Spleen (tissue), 11 donors: ENCODE results near the gene ZNF502. TPM values are rescaled to one million over a fixed set of nuclear protein-coding genes. Genes with fewer than 3 reads are reported as not detected.

Experiments used
- DNase-seq: peaks from one replicate; pipeline ENCODE4 v3.0.0-alpha.2; 2020
- H3K27ac ChIP-seq, 8 donors: fragments of 200-600 bp; sonication (generic) in 7 of 8; 1 replicate in 4 of 8; 2 replicates in 4 of 8; pipeline versions ENCODE4 v1.5.0 to v1.8.0; 2016 to 2021; ENCODE audit warnings: inconsistent platforms in 4 of 8, mild to moderate bottlenecking in 4 of 8, moderate library complexity in 1 of 8
- H3K27me3 ChIP-seq, 7 donors: fragments of 200-600 bp; sonication (generic) in 6 of 7; replicated peaks in 1 of 7; 1 replicate in 4 of 7; 2 replicates in 3 of 7; pipeline versions ENCODE4 v1.5.0 to v1.8.0; 2016 to 2021; ENCODE audit warnings: inconsistent platforms in 3 of 7, mild to moderate bottlenecking in 1 of 7
- H3K36me3 ChIP-seq, 6 donors: fragments of 200-600 bp; sonication (generic) in 5 of 6; 1 replicate in 4 of 6; 2 replicates in 2 of 6; pipeline versions ENCODE4 v1.5.0 to v1.8.0; 2016 to 2021; ENCODE audit warnings: inconsistent platforms in 2 of 6
- H3K4me1 ChIP-seq, 6 donors: fragments of 200-600 bp; sonication (generic) in 5 of 6; 1 replicate in 3 of 6; 2 replicates in 3 of 6; pipeline versions ENCODE4 v1.5.0 to v1.8.0; 2016 to 2021; ENCODE audit warnings: inconsistent platforms in 3 of 6
- H3K4me3 ChIP-seq, 8 donors: fragments of 200-600 bp; sonication (generic) in 7 of 8; 1 replicate in 4 of 8; 2 replicates in 4 of 8; pipeline versions ENCODE4 v1.5.0 to v1.8.0; 2016 to 2021; ENCODE audit warnings: inconsistent platforms in 4 of 8, mild to moderate bottlenecking in 4 of 8, moderate library complexity in 2 of 8
- H3K9me3 ChIP-seq, 8 donors: fragments of 200-600 bp; sonication (generic) in 7 of 8; 1 replicate in 4 of 8; 2 replicates in 4 of 8; pipeline versions ENCODE4 v1.5.0 to v1.8.0; 2016 to 2021; ENCODE audit warnings: inconsistent platforms in 4 of 8
- CTCF ChIP-seq, 11 experiments: fragments of 200-600 bp in 7 of 11; fragments of 450-650 bp in 4 of 11; sonication (generic) in 4 of 11; IDR thresholded peaks in 8 of 11; conservative IDR thresholded peaks in 3 of 11; 1 replicate in 7 of 11; 2 replicates in 4 of 11; pipeline versions ENCODE4 v1.4.0 to v1.8.0; 2016 to 2021; ENCODE audit warnings: antibody characterized with exemption in 11 of 11, inconsistent platforms in 4 of 11, mild to moderate bottlenecking in 1 of 11
- POLR2A ChIP-seq, 3 donors: fragments of 450-650 bp; IDR thresholded peaks; one replicate each; pipeline ENCODE4 v1.5.1; 2017; ENCODE audit warnings: antibody characterized with exemption in 3 of 3, mild to moderate bottlenecking in 1 of 3
- POLR2AphosphoS5 ChIP-seq, 3 donors: sonication (generic); formaldehyde crosslinking; IDR thresholded peaks; one replicate each; pipeline ENCODE4 v1.5.1; 2017; ENCODE audit warnings: antibody characterized with exemption in 3 of 3
- WGBS, 5 donors: extraction: QIAGEN DNeasy Blood & Tissue Kit in 3 of 5; methylation state at CpG; one replicate each; pipeline versions ENCODE4 v1.1.5 to v1.1.7; 2013 to 2018; 5-methylcytosine and 5-hydroxymethylcytosine counted together
- intact Hi-C: fragments of 100-400 bp; cut with DNase I; formaldehyde crosslinking; loops from one replicate; pipeline ENCODE4 v1.15.0; 2023; ENCODE audit warnings: low total_unique reads
- polyA plus RNA-seq, 3 donors: library from polyadenylated mRNA; stranded (reverse); fragments of 200-250 nt; gene quantifications; one replicate each; pipeline ENCODE4 v1.2.1, GENCODE V29; 2013
- total RNA-seq, 7 donors: library from RNA; depleted of rRNA in 3 of 7; stranded (reverse); fragments of >200 nt in 3 of 7; fragmentation: NEBNext Ultra II Directional in 4 of 7; extraction: Animal tissue kit (Norgen Biotek cat#: 25700) in 4 of 7; gene quantifications; one replicate each; pipeline versions ENCODE4 v1.1.0 to v1.2.1, GENCODE V29; 2016 to 2021
- donor health status: healthy with polysubstance abuse.
- donor health status: DM: no; HTN: no; CAD: no; lungs with moderate emphysema.
- donor health status: DM: no; HTN: no; CAD: no.
- donor health status: Bipolar disorder and iron deficiency.
- donor health status: healthy.
- donor health status: DM: no; HTN: no; CAD: no.
- donor health status: DM: yes; HTN: yes; CAD: no.

Gene ZNF502
- total and polyA plus RNA-seq, 10 donors, result 2.8 to 5.9 (median 4.2) TPM

GRCh38 chr3:44685128-44685800, 27.2 kb upstream of the ZNF502 start:
- H3K4me3 ChIP-seq, result peak overlapping the region; percentile 59 to 89 (median 77)
- WGBS, 5 donors, result 2 to 6% (median 3%) methylated on average over 29 to 48 of the region's 48 CpGs
- peak; percentile 65 to 77 (median 73) for TF ChIP-seq POLR2AphosphoS5 (IDR thresholded peaks at IDR 0.05)
- TF ChIP-seq POLR2A (IDR thresholded peaks at IDR 0.05), result no peak
- TF ChIP-seq CTCF (IDR thresholded peaks at IDR 0.05 in 8 of 11, conservative IDR thresholded peaks at IDR 0.05 in 3 of 11), result peak in 1 of 11 experiments; percentile 15
- H3K27ac ChIP-seq, result peak overlapping the region in 5 of 8 donors; percentile 22 to 64 (median 56)
- peaks cover 0 to 18% (median 8%) of the 10 kb centered on the region in 6 donors for H3K4me1 ChIP-seq
- intact Hi-C loops, result no loop called here
- peaks cover 0 to 36% (median 4%) of the 10 kb centered on the region in 6 donors for H3K36me3 ChIP-seq
- DNase-seq, result peak; percentile 91
- peaks cover 0 to 57% (median 30%) of the 10 kb centered on the region in 8 donors for H3K9me3 ChIP-seq
- peaks cover 0 to 31% (median 5%) of the 10 kb centered on the region in 7 donors for H3K27me3 ChIP-seq

- H3K27ac ChIP-seq, result no peak overlapping the region
- H3K36me3 ChIP-seq, result peaks cover 0 to 15% (median 4%) of the 10 kb centered on the region in 6 donors
- peaks cover 0 to 39% (median 14%) of the 10 kb centered on the region in 8 donors for H3K9me3 ChIP-seq
- TF ChIP-seq POLR2A (IDR thresholded peaks at IDR 0.05), result no peak
- no peak for TF ChIP-seq CTCF (IDR thresholded peaks at IDR 0.05 in 8 of 11, conservative IDR thresholded peaks at IDR 0.05 in 3 of 11)
- TF ChIP-seq POLR2AphosphoS5 (IDR thresholded peaks at IDR 0.05), result no peak
- peaks cover 0 to 18% (median 8%) of the 10 kb centered on the region in 6 donors for H3K4me1 ChIP-seq
- peaks cover 0 to 32% (median 5%) of the 10 kb centered on the region in 7 donors for H3K27me3 ChIP-seq
- WGBS, 5 donors, result 53 to 71% (median 60%) methylated on average over 1 of the region's 1 CpG
- intact Hi-C loops, result no loop called here
- DNase-seq, result no peak
- H3K4me3 ChIP-seq, result no peak overlapping the region
Measured at GRCh38 chr3:44687898-44688297, 24.6 kb upstream of the ZNF502 start.

- 91 to 98% (median 96%) methylated on average over 10 of the region's 10 CpGs for WGBS, 5 donors
- H3K27ac ChIP-seq, result no peak overlapping the region
- H3K36me3 ChIP-seq, result peaks cover 5 to 63% (median 43%) of the 10 kb centered on the region in 6 donors
- peaks cover 68 to 100% (median 100%) of the 10 kb centered on the region in 8 donors for H3K9me3 ChIP-seq
- no peak overlapping the region for H3K4me3 ChIP-seq
- TF ChIP-seq POLR2A (IDR thresholded peaks at IDR 0.05) (no peak), CTCF (IDR thresholded peaks at IDR 0.05 in 8 of 11, conservative IDR thresholded peaks at IDR 0.05 in 3 of 11) (no peak), POLR2AphosphoS5 (IDR thresholded peaks at IDR 0.05) (no peak)
- no peak for DNase-seq
- H3K4me1 ChIP-seq, result no peaks in the 10 kb centered on the region
- H3K27me3 ChIP-seq, result no peaks in the 10 kb centered on the region
- intact Hi-C loops, result no loop called here
Measured at GRCh38 chr3:44721231-44722102, 9.0 kb downstream of the ZNF502 start.

- peaks cover 65 to 100% (median 100%) of the 10 kb centered on the region in 8 donors for H3K9me3 ChIP-seq
- intact Hi-C loops, result no loop called here
Measured at GRCh38 chr3:44722103-44722401, 9.6 kb downstream of the ZNF502 start.

More at GRCh38 chr3:44722103-44722401, 9.6 kb downstream of the ZNF502 start:
- WGBS, 5 donors, result 95 to 100% (median 98%) methylated on average over 1 of the region's 1 CpG
- no peak for TF ChIP-seq POLR2AphosphoS5 (IDR thresholded peaks at IDR 0.05)
- TF ChIP-seq POLR2A (IDR thresholded peaks at IDR 0.05), result no peak
- TF ChIP-seq CTCF (IDR thresholded peaks at IDR 0.05 in 8 of 11, conservative IDR thresholded peaks at IDR 0.05 in 3 of 11), result no peak
- no peaks in the 10 kb centered on the region for H3K27me3 ChIP-seq
- peaks cover 5 to 61% (median 43%) of the 10 kb centered on the region in 6 donors for H3K36me3 ChIP-seq
- H3K4me1 ChIP-seq, result no peaks in the 10 kb centered on the region
- no peak for DNase-seq
- no peak overlapping the region for H3K27ac ChIP-seq
- no peak overlapping the region for H3K4me3 ChIP-seq
